GM23248 (cell line): ENCODE results near the gene LZTS2. TPM values are rescaled to one million over a fixed set of nuclear protein-coding genes. Genes with fewer than 3 reads are reported as not detected.
A peak's percentile ranks its signal among the peaks of the same experiment; 100 is the strongest.
"Not testable (repeated sequence)": the region's sequence is repeated elsewhere in the genome, so short reads cannot be mapped to it uniquely, and the experiment has no call there.

Experiments
- DNase-seq: peaks from one replicate; pipeline ENCODE4 v3.0.0-alpha.2; 2015
- H2AFZ ChIP-seq: fragments of 200-600 bp; sonication (generic); 2 replicates; pipeline ENCODE4 v1.6.1; 2016; ENCODE audit warnings: antibody characterized with exemption
- H3F3A ChIP-seq: fragments of 200-600 bp; sonication (generic); 2 replicates; pipeline ENCODE4 v1.6.1; 2016; ENCODE audit warnings: mild to moderate bottlenecking, antibody characterized with exemption, mixed run types; ENCODE audit not compliant: insufficient read depth
- H3K27ac ChIP-seq: fragments of 200-600 bp; sonication (generic); 2 replicates; pipeline ENCODE4 v1.5.1; 2016; ENCODE audit warnings: mild to moderate bottlenecking
- H3K27me3 ChIP-seq: fragments of 200-600 bp; sonication (generic); replicated peaks from 2 replicates; pipeline ENCODE4 v1.6.1; 2016; ENCODE audit warnings: mild to moderate bottlenecking; ENCODE audit not compliant: insufficient read depth
- H3K36me3 ChIP-seq: fragments of 200-600 bp; sonication (generic); 2 replicates; pipeline ENCODE4 v1.6.1; 2016; ENCODE audit warnings: low read depth, mild to moderate bottlenecking
- H3K4me1 ChIP-seq: fragments of 200-600 bp; sonication (generic); 2 replicates; pipeline ENCODE4 v1.6.1; 2016; ENCODE audit warnings: mild to moderate bottlenecking; ENCODE audit not compliant: insufficient read depth
- H3K4me2 ChIP-seq: fragments of 200-600 bp; sonication (generic); one replicate; pipeline ENCODE4 v1.6.1; 2016; ENCODE audit warnings: mild to moderate bottlenecking; ENCODE audit not compliant: unreplicated experiment
- H3K4me3 ChIP-seq: fragments of 200-600 bp; sonication (generic); 2 replicates; pipeline ENCODE4 v1.5.1; 2016; ENCODE audit warnings: mild to moderate bottlenecking
- H3K79me2 ChIP-seq: fragments of 200-600 bp; sonication (generic); 2 replicates; pipeline ENCODE4 v1.6.1; 2016; ENCODE audit warnings: mild to moderate bottlenecking; ENCODE audit not compliant: insufficient read depth
- H3K9ac ChIP-seq: fragments of 200-600 bp; sonication (generic); 2 replicates; pipeline ENCODE4 v1.6.1; 2016; ENCODE audit warnings: mild to moderate bottlenecking
- H3K9me2 ChIP-seq: fragments of 200-600 bp; sonication (generic); 2 replicates; pipeline ENCODE4 v1.6.1; 2016; ENCODE audit warnings: mixed run types, mild to moderate bottlenecking, moderate library complexity; ENCODE audit not compliant: insufficient read depth
- H3K9me3 ChIP-seq: fragments of 200-600 bp; sonication (generic); one replicate; pipeline ENCODE4 v1.6.1; 2017; ENCODE audit warnings: low read depth
- H4K20me1 ChIP-seq: fragments of 200-600 bp; sonication (generic); 2 replicates; pipeline ENCODE4 v1.6.0; 2016; ENCODE audit not compliant: insufficient read depth
- EZH2 ChIP-seq: fragments of 200-600 bp; sonication (generic); IDR thresholded peaks from 2 replicates; pipeline ENCODE4 v1.6.1; 2018; ENCODE audit warnings: antibody characterized with exemption, mild to moderate bottlenecking; ENCODE audit not compliant: insufficient read depth, poor library complexity, severe bottlenecking
- EZH2phosphoT487 ChIP-seq: fragments of 200-600 bp; sonication (generic); IDR thresholded peaks from 2 replicates; pipeline ENCODE4 v1.6.1; 2018; ENCODE audit warnings: antibody characterized with exemption, moderate library complexity, mild to moderate bottlenecking, low read depth; ENCODE audit not compliant: insufficient read depth
- WGBS, 2 experiments: methylation state at CpG; one replicate each; pipeline ENCODE4 v1.1.6; 2015 to 2017; ENCODE audit warnings: low lambda C conversion rate in 2 of 2, low coverage in 1 of 2; ENCODE audit errors: missing lambda C conversion rate in 2 of 2; 5-methylcytosine and 5-hydroxymethylcytosine counted together
- in situ Hi-C: fragments of 300-500 bp; cut with MboI; formaldehyde crosslinking; loops from 2 replicates; pipeline ENCODE4 v1.15.0; 2020
- polyA plus RNA-seq: library from polyadenylated mRNA; unstranded; fragments of >200 nt; fragmentation: Nextera tagmentation; extraction: Ambion mirVana; gene quantifications from 2 replicates; pipeline ENCODE4 v1.2.1, GENCODE V29; 2016
- total RNA-seq: library from RNA; depleted of rRNA; stranded (reverse); fragments of >200 nt; shearing (Covaris generic); gene quantifications from 2 replicates; pipeline ENCODE4 v1.2.3, GENCODE V29; 2014

The LZTS2 gene
- total and polyA plus RNA-seq, 2 experiments from 2014 or later: 51.1 to 95.2 TPM

DNA sequence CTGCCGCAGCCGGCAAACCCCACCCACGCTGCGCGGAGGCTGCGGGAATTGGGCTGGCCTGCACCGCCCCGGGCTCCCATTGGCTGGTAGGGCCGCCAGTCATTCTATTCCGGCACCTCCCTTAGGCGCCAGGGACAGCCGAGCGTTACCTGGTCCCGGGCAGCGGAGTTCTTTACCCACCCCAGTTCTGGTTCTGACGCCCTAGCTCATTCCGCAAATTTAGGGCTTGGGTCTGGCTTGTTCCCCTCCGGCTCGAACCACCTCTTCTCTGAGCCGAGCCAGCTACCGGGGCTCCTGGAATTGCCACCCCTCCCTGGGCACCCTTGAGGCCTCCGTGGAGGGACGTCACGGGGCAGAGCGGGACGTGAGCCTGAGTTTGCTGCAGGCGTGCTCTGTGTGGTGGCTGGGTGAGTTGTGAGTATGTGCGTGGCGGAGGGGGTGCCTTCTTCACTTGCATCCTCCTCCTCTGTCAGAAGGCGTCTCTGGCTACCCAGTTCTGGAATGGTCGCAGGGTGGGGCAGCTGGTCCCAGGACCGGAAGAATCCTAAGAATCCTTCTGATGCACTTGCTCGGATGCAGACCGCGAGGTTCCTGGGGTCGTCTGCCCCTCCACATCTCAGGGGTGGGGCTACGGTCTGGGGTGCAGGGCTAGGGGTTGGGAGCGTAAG, 31.7 kb downstream of the LZTS2 start, which contains the start of the genes PDZD7 and SFXN3:
Gene PDZD7 (minus strand): TSS at position 2 of the 668 bp plus-strand sequence. CDS start 910 bp downstream, outside the sequence.
Gene SFXN3 (plus strand): TSS at position 107 of the 668 bp plus-strand sequence. CDS start 3,461 bp downstream, outside the sequence.
- Histone ChIP-seq H3K36me3 (peaks cover 16% of the 10 kb centered on the region), H2AFZ (peak within 1 kb of the TSS; percentile 84)
- WGBS, 2 experiments: 1% methylated on average over 38 of the region's 38 CpGs

GRCh38 chr10:101031796-101032636, 32.4 kb downstream of the LZTS2 start:
- H3K4me1 ChIP-seq: peaks cover 12% of the 10 kb centered on the region
- H3F3A ChIP-seq: peaks cover 10% of the 10 kb centered on the region; the same call in 1 of the 2 replicates
- no peak for TF ChIP-seq EZH2phosphoT487
- TF ChIP-seq EZH2: no peak
- peak overlapping the region; percentile 84 for H2AFZ ChIP-seq
- WGBS, 2 experiments: 0 to 1% methylated on average over 39 to 42 of the region's 47 CpGs
- in situ Hi-C loops: no loop called here
- DNase-seq: peak; percentile 91
- H3K79me2 ChIP-seq: peaks cover 40% of the 10 kb centered on the region
- H4K20me1 ChIP-seq: no peaks in the 10 kb centered on the region
- peak overlapping the region; percentile 96 for H3K4me2 ChIP-seq
- no peaks in the 10 kb centered on the region for H3K27me3 ChIP-seq
- peak overlapping the region; percentile 97 for H3K9ac ChIP-seq
- peak overlapping the region; percentile 99 for H3K27ac ChIP-seq
- peaks cover 23% of the 10 kb centered on the region for H3K36me3 ChIP-seq
- H3K9me2 ChIP-seq: no peaks in the 10 kb centered on the region
- no peaks in the 10 kb centered on the region for H3K9me3 ChIP-seq
- peak overlapping the region; percentile 82 for H3K4me3 ChIP-seq

More for the DNA sequence above, 31.7 kb downstream of the LZTS2 start, which contains the start of the genes PDZD7 and SFXN3:
- peaks cover 12% of the 10 kb centered on the region for H3K4me1 ChIP-seq
- TF ChIP-seq EZH2phosphoT487: no peak
- TF ChIP-seq EZH2: no peak
- peaks cover 10% of the 10 kb centered on the region; the same call in 1 of the 2 replicates for H3F3A ChIP-seq
- peak within 1 kb of the TSS; percentile 99 for H3K27ac ChIP-seq
- no peaks in the 10 kb centered on the region for H3K27me3 ChIP-seq
- no peaks in the 10 kb centered on the region for H4K20me1 ChIP-seq
- H3K9me3 ChIP-seq: no peaks in the 10 kb centered on the region
- in situ Hi-C loops: no loop called here
- H3K9ac ChIP-seq: peak within 1 kb of the TSS; percentile 97
- peaks cover 34% of the 10 kb centered on the region for H3K79me2 ChIP-seq
- peak; percentile 94 for DNase-seq
- no peaks in the 10 kb centered on the region for H3K9me2 ChIP-seq
- peak within 1 kb of the TSS; percentile 82 for H3K4me3 ChIP-seq
- H3K4me2 ChIP-seq: peak within 1 kb of the TSS; percentile 96

- Histone ChIP-seq H2AFZ (peak overlapping the region; percentile 84), H3K9me3 (no peaks in the 10 kb centered on the region), H3F3A (peaks cover 12% of the 10 kb centered on the region), H3K4me3 (peak overlapping the region; percentile 82), H3K4me1 (peaks cover 12% of the 10 kb centered on the region), H3K9me2 (no peaks in the 10 kb centered on the region), H3K36me3 (peaks cover 28% of the 10 kb centered on the region), H4K20me1 (no peaks in the 10 kb centered on the region), H3K4me2 (peak overlapping the region; percentile 96), H3K27ac (peak overlapping the region; percentile 99), H3K79me2 (peaks cover 40% of the 10 kb centered on the region), H3K27me3 (no peaks in the 10 kb centered on the region), H3K9ac (peak overlapping the region; percentile 97)
- TF ChIP-seq EZH2phosphoT487 (no peak), EZH2 (no peak)
- WGBS, 2 experiments: 0 to 3% methylated on average over 6 of the region's 6 CpGs
- in situ Hi-C loops: no loop called here
- peak; percentile 94 for DNase-seq
Observed at GRCh38 chr10:101032637-101033224, 33.1 kb downstream of the LZTS2 start.

DNA sequence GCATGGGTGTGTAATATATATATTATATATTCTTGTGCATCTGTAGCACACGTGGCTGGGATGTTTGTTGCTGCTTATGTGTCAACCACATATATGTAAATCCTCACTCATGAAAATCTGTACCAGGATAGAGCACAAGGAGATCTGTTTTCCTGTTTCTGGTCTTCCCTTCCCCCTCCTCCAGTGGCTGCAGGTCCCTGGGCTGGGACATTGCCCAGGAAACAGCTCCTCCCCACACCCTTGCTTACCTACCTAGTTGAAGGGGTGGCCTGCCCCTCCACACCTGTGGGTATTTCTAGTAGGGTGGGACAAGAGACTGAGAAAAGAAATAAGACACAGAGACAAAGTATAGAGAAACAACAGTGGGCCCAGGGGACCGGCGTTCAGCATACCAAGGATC, 33.7 kb downstream of the LZTS2 start:
- Histone ChIP-seq H3K4me3 (peak overlapping the region; percentile 82), H4K20me1 (no peaks in the 10 kb centered on the region), H3K9ac (peak overlapping the region; percentile 97), H3K27me3 (no peaks in the 10 kb centered on the region), H3K79me2 (peaks cover 40% of the 10 kb centered on the region), H3F3A (peaks cover 17% of the 10 kb centered on the region), H3K4me1 (peaks cover 12% of the 10 kb centered on the region), H3K27ac (peak overlapping the region; percentile 99), H3K9me2 (no peaks in the 10 kb centered on the region), H2AFZ (no peak overlapping the region), H3K36me3 (peaks cover 34% of the 10 kb centered on the region), H3K4me2 (peak overlapping the region; percentile 96), H3K9me3 (no peaks in the 10 kb centered on the region)
- no peak for DNase-seq
- WGBS, 2 experiments: 43 to 47% methylated on average over 3 of the region's 3 CpGs
- TF ChIP-seq EZH2phosphoT487 (no peak), EZH2 (no peak)
- in situ Hi-C loops: no loop called here

- H3K9ac ChIP-seq, DNase-seq, H3K27ac ChIP-seq, H3K4me3 ChIP-seq, H3K27me3 ChIP-seq, H3K9me3 ChIP-seq, H3K4me2 ChIP-seq, H4K20me1 ChIP-seq, H3K9me2 ChIP-seq, in situ Hi-C loops, H2AFZ ChIP-seq: not testable (repeated sequence)
- peaks cover 35% of the 10 kb centered on the region for H3K36me3 ChIP-seq
- H3K79me2 ChIP-seq: peaks cover 40% of the 10 kb centered on the region
- peaks cover 12% of the 10 kb centered on the region for H3K4me1 ChIP-seq
- WGBS, 2 experiments: 98 to 99% methylated on average over 4 of the region's 4 CpGs
- peaks cover 23% of the 10 kb centered on the region for H3F3A ChIP-seq
Observed at GRCh38 chr10:101034404-101034803, 34.8 kb downstream of the LZTS2 start.
